GF-D8 (cell line): ENCODE measurements around the gene CEND1.

Experiments used
- DNase-seq: peaks from one replicate; lab custom pipeline; 2025; lab: John Stamatoyannopoulos, UW

Gene CEND1

GRCh38 chr11:811446-812245 lies 21.8 kb upstream of the CEND1 start:
- no peak for DNase-seq

- no peak for DNase-seq
These were observed 20.2 kb upstream of the CEND1 start for GRCh38 chr11:810040-810567.

- DNase-seq: peak; percentile 61
These were observed 19.6 kb upstream of the CEND1 start, which contains the start of gene RPLP2 for GRCh38 chr11:809287-810039. TSS of gene RPLP2 (plus strand) at chr11:809967. CDS start at chr11:810235, 268 bp downstream.

GRCh38 chr11:808427-809286 lies 18.8 kb upstream of the CEND1 start:
- no peak for DNase-seq

GRCh38 chr11:804599-804964 lies 14.7 kb upstream of the CEND1 start:
- no peak for DNase-seq

- DNase-seq: no peak
These were observed 14.1 kb upstream of the CEND1 start for GRCh38 chr11:803770-804598.

GRCh38 chr11:803467-803742 lies 13.5 kb upstream of the CEND1 start:
- no peak for DNase-seq

GRCh38 chr11:802693-803466 lies 13.0 kb upstream of the CEND1 start:
- no peak for DNase-seq

- no peak for DNase-seq
These were observed 12.2 kb upstream of the CEND1 start for GRCh38 chr11:802018-802617.

GRCh38 chr11:801097-801780 lies 11.3 kb upstream of the CEND1 start:
- no peak for DNase-seq

GRCh38 chr11:800473-800872 lies 10.6 kb upstream of the CEND1 start:
- DNase-seq: no peak

GRCh38 chr11:799641-800316 lies 9.9 kb upstream of the CEND1 start:
- no peak for DNase-seq

GRCh38 chr11:798093-798713 lies 8.3 kb upstream of the CEND1 start, which contains the start of gene SLC25A22:
TSS of gene SLC25A22 (minus strand) at chr11:798281. CDS start at chr11:795006, 3,275 bp downstream.
- DNase-seq: no peak

GRCh38 chr11:797296-798092 lies 7.6 kb upstream of the CEND1 start:
- DNase-seq: peak; percentile 13

GRCh38 chr11:796565-797295 lies 6.8 kb upstream of the CEND1 start:
- DNase-seq: no peak

- peak; percentile 11 for DNase-seq
These were observed 6.0 kb upstream of the CEND1 start for GRCh38 chr11:795634-796564.
